GM21423 (cell line): Measurements from ENCODE around the gene CNGB1.
"Not testable (repeated sequence)": the region's sequence is repeated elsewhere in the genome, so short reads cannot be mapped to it uniquely, and the experiment has no call there.

Experiments used
- ATAC-seq: cut with Tn5 transposase; IDR thresholded peaks from one replicate; pipeline ENCODE4 v1.9.1; 2021; ENCODE audit warnings: mild to moderate bottlenecking, moderate library complexity; ENCODE audit not compliant: unreplicated experiment

CNGB1 gene

DNA sequence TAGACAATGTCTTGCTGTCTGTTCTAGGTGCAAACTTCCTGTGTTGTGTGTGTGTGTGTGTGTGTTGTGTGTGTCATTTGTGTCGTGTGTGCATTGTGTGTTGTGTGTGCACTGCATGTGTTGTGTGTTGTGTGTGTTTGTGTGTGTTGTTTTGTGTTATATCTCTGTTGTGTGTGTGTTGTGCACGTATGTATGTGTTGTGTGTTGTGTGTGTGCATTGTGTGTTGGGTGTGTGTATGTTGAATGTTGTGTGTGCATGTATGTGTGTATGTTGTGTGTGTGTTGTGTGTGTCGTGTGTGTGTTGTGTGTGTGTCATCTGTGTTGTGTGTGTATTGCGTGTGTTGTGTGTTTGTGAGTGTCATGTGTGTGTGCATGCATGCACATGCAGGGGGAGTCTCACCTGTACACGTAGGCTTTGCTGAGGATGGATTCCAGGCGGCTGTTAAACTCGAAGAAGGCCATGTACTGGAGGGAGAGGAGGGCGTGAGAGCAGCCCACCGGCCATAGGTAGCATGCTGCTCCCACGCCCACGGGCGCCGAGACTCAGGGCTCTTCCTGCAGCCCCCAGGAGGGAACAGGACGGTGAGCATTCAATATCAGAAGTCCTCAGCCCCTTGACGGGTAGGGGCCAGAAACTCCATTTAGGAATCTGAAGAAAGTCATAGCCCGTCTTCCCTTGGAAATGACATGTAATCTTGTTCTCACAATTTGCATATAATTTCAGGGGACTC, 58.2 kb downstream of the CNGB1 start:
- ATAC-seq = no peak

DNA sequence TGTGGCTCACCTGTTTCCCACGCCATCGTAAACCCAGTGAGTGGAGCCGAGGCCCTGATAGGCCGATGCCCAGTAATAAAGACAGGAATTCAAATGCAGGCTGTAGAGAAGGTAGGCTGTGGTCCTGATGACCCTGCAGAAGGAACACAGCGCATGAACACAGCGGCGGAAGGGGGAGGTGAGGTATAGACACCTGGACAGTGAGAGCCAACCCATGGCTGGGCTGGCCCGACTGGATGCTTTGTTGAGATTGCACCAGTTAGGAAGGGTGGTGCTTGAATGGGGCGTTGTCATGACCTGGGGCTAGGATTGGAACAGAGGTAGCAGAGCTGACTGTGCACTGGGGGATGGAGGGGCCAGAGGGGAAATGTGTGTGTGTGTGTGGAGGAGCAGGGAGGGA, 59.2 kb downstream of the CNGB1 start:
- no peak for ATAC-seq

DNA sequence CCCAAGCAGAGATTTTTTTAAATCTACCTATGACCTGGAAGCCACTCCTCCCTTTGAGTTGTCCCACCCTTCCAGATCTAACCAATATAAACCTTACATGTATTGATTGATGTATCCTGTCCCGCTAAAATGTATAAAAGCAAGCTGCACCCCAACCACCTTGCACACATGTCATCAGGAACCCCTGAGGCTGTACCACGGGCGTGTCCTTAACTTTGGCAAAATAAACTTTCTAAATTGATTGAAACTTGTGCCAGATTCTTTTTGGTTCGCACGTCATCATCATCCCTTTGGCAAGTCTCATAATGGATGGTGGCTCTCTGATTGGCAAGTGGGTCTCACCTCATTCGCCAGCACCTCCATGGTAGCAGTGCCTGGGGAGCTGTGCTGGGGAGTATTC, 60.2 kb downstream of the CNGB1 start:
- no peak for ATAC-seq

DNA sequence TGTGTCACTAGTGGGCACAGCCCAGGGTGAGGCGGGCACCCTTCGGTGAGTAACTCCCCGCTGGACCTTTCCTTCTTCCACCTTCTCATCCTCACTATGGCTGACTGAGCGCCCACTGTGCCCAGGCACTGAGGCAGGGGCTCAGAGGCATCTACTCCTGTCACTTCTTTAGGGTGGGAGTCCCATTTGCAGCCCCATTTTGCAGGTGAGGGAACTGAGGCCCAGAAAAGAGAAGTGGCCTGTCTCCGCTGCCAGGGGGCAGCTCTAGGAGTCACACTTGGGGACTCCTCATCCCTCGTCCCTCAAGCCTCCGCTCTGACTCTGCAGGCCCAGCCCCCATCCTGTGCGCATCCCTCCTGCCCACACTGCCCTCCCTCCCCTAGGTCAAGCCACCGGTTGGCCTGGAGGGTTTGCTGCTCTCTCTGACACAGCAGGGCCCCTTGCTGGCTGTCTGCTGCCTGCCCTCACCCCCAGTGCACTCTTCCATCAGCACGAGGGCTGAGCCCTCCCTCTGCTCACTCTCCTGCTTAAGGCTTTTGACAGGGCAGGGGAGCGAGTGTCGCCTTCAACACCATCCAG, 62.4 kb downstream of the CNGB1 start:
- ATAC-seq = no peak

DNA sequence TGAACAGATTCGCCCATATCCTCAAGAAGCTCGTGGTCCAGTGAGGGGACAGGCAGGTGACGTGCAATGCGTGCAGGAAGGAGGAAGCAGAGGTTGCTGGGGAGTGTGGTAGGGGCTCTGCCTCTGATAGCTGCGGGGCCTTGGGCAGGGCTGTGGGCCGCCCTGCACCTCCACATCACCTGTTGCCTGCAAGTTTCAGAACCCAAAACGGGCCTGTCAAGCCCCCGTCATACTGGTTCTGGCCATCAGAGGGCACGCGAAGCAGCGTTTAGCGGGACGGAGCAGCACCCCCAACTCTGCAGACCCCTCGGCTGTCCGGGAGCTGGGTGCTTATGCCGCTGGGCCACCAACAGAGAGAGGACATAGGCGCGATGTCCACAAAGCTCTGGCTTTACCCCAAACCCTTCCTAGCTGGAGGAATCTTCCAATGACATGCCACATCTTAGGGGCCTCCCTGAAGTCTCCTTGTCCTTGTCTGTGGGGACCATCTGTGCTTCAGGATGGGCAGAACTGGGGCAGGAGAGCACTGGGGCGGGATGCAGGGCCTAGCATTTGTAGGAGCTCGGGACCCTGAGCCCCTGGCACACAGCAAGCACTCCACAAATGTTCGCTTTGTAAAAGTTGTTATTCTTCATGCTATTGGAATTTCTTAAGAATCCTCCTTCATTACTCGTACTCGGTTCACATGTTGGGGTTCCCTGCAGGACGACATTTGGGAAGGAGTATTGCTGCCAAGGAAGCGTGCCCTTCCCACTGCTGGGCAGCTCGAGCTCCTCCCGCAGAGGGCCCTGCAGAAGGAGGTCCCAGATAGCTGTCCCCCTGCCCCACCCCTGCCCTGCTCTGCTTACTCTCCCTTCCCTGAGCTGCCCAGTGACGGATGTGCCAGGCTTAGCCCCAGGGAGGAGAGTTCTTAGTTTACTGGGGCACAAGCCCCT, 64.3 kb downstream of the CNGB1 start:
- no peak for ATAC-seq

DNA sequence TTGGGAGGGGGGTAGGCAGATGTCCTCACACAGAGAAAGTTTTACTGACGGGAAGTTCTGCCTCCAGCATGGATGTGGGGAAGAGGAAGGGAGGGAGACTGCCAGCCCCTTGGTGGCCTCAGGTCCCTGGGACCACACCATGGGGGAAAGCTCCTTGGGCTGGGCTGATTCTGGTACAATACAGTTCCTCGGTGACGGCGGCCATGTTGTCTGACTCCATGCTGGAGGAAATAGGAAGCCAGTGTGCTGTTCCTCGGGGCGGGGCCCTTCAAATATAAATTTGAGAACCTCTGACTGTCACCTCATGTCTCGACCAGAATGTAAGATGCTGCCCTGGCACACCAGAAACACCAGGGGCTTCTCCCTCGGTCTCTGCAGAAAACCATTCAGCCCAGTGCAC, 66.8 kb downstream of the CNGB1 start:
- ATAC-seq = no peak

DNA sequence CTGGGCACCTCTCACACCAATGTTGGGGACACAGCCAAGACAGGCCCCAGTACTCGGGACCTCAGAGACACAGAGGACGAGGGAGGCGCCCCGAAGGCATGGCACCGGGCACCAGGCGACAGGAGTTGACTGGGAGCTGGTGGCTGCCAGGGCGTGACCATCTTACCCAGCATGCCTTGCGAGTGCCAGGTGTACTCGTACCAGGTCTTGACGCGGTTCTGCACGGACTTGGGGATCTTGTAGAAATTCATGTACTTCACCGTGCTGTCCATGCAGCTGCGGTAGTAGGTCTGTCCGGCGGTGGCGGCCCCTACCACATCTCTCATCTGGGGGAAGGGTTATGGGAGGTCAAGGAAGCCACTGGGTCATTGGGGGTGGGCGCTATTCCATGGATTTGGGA, 67.3 kb downstream of the CNGB1 start:
- no peak for ATAC-seq

DNA sequence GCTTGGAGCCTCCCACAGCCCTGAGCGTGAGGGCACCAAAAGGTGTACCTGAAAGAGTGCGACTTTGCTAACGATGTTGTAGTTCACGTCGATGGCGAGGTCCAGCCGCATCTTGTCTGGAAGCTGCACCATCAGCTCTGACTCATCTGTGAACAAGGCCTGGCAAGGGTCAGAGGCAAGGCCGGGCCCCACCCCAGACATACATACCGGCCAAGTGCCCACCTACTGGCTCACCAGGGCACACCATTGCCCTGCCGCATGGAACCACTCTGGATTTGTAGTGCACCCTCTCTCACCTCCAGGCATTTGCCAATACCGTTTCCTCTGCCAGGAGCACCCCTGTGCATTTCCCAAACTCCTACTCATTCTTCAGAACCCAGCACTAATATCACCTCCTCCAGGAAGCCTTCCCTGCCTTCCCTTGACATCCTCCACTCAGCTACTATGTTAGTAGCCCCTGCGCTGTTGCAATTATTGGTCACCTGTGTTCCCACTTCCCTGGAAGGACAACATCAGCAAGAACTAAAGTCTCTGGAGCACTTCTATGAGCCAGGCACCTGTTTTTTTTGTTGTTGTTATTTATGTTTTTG, 69.4 kb downstream of the CNGB1 start:
- no peak for ATAC-seq

DNA sequence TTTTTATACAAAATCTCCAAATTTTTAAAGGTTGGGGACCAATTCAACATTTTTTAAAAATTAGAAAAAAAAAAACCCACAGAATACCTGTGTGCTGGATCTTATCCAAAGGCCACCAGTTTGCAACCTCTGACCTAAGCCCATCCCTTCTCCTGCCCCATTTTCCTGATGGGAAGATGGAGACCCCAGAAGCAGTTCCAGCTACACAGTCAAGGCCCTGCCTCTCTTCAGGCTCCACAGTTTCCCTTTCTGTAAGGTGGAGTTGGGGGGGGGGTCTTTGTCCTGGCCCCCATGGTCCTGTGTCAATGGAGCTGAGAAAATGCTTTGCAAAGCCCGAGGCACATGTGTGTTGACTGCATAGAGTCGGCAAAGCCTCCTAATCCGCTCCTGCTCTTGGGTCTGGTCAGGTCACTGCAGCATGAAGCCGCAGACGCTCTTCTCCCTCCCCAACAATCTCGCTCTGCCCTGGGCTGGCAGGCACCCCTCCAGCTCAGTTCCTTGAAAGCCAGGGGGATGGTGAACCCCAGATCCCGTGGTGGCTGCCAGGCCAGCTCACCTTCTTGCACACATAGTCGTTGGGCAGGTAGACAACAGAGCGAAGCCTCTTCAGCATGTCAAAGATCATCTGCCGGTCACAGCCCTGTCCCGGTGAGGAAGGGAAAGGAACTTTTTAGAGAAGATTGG, 70.0 kb downstream of the CNGB1 start:
- no peak for ATAC-seq

DNA sequence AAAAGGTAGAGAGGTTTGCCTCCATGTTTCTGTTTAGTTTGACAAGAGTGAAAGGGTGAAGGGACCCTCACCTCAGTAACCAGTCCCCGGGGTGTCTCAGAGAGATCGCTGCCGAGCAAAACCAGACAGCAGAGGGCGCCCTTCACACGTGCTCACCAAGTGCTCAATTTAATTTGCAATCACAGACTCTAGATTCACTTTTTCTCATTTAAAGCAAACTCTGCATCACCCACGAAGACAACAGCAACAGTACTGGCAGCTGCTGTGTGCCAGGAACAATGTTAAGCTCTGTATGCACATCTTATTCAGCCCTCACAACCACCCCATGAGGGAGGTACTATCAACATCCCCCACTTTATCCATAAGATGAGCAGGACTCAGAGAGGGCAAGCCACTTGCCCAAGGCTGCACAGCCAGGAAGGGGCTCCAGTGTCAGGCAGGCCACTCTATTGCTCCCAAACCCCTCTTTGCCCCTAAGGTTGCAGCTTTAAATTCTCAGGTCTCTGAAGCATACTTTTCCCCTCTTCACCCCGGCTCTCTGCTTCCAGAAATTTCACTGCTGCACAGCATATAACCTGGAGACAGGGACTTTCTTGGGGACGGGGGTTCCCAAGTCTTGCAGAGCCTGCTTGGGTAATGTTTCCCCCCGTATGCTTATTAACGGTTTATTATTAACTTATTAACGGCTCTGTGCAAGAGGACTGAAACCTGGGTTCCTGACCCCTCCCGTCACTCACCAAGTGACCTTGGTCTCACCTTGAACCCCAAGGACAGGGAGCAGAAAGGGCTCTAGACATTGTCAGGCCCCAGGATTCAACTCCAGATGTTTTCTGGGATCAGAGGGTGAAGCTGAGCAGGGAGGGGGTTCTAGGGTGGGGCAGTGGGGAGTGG, 70.9 kb downstream of the CNGB1 start:
- ATAC-seq = no peak

DNA sequence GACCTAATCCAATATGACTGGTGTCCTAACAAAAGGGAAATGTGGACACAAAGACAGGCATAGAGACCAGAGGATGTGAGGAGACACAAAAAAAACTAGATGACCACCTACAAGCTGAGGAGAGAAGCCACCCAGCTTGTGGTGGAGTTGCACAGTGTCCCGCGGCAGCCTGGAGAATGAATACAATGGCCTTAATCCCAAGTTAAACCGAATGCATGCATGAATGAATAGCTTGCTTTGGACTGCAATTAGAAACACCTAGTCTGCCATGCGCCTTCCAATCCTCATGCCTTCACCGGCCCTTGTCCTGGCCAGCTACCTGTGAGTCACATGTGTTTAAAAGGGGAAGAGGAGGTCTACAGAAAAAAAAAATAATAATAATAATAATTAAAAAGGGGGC, 72.0 kb downstream of the CNGB1 start:
- no peak for ATAC-seq

DNA sequence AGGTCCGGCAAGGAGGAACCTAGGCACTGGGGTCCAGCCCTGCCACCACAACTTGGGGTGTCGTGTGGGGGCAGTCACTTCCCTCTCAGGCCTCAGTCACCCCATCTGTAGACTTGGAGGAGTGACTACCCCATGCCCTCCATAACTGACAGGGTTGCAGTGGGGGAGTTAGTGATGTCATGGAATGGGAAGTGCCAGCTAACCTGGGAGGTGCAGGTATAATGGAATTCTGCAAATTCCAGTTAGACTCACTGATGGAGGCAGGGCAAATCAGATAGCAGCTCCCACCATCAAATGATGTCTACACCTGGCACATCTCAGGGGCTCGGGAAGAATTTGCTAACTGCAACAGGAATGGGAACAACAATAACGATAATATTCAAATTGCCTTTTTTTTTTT, 72.9 kb downstream of the CNGB1 start:
- ATAC-seq = no peak

DNA sequence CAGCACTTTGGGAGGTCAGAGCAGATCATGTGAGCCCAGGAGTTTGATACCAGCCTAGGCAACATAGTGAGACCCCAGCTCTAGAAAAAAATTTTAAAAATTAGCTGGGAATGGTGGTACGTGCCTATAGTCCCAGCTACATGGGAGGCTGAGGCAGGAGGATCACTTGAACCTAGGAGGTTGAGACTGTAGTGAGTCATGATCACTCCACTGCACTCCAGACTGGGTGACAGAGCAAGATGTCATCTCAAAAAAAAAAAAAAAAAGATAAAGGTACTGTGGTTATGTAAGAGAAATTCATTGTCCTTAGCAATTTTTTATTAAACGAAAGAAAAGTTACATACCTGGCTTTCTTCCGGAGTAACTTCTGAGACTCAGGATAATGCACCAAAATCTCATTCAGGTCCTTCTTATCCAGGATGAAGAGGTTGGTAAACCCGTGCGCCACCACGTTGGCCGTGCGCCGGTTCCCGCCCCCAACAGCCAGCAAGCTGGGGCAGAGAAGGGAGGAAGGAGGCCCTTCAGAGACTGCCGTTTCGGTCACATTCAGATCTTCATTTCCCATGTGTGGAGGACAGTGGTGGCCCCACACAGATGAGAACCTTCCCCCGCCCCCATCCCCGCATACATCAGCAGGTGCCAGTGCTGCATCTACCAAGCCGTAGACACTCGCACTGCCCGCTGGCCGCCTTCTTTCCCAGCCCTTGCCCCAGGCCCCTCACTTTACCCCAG, 73.7 kb downstream of the CNGB1 start:
- no peak for ATAC-seq

DNA sequence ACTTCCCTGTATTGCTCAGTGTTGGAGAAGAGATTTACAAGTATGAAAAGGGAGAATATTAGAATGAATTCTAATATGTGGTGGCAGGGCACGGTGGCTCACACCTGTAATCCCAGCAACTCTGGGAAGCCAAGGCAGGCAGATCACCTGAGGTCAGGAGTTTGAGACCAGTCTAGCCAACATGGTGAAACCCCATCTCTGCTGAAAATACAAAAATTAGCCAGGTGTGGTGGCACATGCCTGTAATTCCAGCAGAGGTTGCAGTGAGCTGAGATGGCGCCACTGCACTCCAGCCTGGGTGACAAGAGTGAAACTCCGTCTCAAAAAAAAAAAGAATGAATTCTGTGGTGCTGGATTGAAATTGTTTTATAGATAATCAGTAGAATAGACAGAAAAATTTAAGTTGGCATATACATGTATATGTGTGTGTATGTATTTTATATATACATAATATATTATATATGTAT, 75.8 kb downstream of the CNGB1 start:
- ATAC-seq = not testable (repeated sequence)

DNA sequence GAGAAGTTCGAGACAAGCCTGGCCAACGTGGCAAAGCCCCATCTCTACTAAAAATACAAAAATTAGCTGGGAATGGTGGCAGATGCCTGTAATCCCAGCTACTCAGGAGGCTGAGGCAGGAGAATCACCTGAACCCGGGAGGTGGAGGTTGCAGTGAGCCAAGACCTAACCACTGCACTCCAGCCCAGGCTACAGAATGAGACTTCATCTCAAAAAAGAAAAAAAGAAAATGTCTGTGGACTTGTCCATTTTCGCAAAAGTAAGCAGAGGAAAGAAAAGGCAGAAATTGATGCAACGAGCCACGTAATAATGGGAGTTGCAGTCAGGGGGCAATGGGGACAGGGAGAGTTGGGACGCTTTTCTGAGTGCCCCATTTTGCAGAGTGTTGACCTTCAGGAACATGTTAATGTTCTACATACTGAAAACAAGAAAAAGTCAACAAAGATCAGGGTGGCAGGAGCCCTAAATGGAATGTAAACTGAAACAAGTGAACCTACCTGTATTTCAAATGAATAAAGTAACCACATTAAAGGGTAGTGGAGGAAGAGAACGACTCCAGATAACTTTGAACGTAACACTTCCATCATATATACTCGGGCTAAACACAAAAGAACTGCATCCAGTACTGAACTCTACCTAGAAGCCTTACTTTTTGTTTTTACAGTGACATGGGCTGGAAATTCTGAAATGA, 76.4 kb downstream of the CNGB1 start:
- no peak for ATAC-seq

DNA sequence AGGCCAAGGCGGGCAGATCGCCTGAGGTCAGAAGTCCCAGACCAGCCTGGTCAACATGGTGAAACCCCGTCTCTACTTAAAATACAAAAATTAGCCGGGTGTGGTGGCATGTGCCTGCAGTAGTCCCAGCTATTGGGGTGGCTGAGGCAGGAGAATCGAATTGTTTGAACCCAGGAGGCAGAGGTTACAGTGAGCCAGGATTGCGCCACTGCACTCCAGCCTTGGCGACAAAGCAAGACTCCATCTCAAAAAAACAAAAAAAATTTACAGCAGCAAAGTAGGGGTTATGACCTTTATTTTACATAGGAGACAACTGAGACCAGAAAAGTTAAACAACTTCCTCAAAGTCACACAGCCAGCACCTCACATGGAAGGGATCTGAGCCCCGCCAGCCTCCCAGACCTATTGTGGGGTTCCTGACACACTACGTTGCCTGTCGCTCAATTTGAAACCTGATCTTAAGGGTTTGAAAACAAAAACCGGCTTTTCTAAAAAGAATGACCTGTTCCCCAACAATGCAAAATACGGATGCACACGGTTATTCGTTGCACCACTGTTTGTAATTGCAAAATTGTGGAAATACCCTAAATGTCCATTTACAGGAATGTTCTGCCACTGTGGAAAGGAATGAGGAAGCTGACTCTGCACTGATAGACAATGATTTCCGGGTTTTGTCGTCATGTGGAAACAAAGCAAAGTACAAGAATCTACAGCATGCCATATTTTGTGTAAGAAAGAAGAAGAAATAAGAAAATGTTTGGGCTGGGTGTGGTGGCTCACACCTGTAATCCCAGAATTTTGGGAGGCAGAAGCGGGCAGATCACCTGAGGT, 77.2 kb downstream of the CNGB1 start:
- no peak for ATAC-seq

DNA sequence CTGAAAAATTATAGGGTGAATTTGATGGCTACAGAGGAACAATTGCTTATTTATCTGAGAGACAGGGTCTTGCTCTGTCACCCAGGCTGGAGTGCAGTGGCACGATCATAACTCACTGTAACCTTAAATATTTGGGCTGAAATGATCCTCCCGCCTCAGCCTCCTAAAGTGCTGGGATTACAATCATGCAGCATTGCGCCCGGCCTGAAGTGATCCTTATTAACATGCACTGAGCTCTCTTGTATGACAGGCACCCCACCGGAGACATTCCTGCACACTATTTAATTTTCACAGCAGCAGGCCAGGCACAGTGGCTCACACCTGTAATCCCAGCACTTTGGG, 77.7 kb downstream of the CNGB1 start:
- no peak for ATAC-seq
